ENCODE results near the gene KCNAB1.

Gene KCNAB1

GRCh38 chr3:156518726-156519125, 398.3 kb downstream of the KCNAB1 start:
- in situ Hi-C loops (cut with HindIII; ENCODE audit: low pct_ligation_motif_present, low pct_unique_long_range_greater_than_20kb, low sequenced_read_pairs): no loop called here
- no peak for DNase-seq

DNA sequence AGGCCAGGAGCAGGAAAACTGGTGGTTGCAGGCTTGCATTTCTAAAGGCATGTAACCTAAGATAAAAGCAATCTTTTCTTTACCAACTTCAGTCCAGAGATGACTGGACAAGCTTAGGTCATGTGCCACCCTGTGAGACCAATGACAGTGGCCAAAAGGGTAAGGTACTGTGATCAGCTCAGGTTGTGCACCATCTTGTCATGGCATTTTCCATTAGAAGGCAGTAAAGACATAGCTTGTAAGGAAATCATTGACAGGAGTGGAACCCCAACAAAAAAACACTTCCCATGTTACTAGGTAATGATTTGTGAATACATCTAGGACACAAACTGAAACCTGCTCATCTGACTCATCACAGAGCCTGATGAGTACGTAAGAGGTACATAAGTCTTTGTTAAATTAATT, 399.4 kb downstream of the KCNAB1 start:
- peak; percentile 44 for DNase-seq
- in situ Hi-C loops (cut with HindIII; ENCODE audit: low pct_ligation_motif_present, low pct_unique_long_range_greater_than_20kb, low sequenced_read_pairs): no loop called here

GRCh38 chr3:156522673-156523072, 402.3 kb downstream of the KCNAB1 start:
- in situ Hi-C loops (cut with HindIII; ENCODE audit: low pct_ligation_motif_present, low pct_unique_long_range_greater_than_20kb, low sequenced_read_pairs): no loop called here
- no peak for DNase-seq

- in situ Hi-C loops (cut with HindIII; ENCODE audit: low pct_ligation_motif_present, low pct_unique_long_range_greater_than_20kb, low sequenced_read_pairs): no loop called here
- no peak for DNase-seq
Measured at GRCh38 chr3:156525808-156526207, 405.4 kb downstream of the KCNAB1 start.

DNA sequence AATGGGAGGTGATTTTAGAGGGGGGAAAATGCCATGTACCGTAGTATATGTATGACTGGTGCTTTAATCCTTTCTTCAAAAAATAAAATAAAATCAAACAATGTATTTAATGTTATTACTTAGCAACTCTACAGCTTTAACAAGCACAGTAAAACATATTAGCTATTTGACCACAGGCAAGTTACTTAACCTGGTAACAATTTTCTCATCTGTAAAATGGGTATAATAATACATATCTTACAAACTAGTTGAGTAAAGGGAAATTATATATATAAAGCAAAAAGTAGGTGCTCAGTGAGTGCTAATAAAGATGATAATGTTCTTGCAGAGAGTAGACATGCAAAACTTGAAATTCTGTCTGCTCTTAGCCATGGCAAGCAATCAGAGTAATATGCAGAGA, 406.7 kb downstream of the KCNAB1 start:
- in situ Hi-C loops (cut with HindIII; ENCODE audit: low pct_ligation_motif_present, low pct_unique_long_range_greater_than_20kb, low sequenced_read_pairs): no loop called here

DNA sequence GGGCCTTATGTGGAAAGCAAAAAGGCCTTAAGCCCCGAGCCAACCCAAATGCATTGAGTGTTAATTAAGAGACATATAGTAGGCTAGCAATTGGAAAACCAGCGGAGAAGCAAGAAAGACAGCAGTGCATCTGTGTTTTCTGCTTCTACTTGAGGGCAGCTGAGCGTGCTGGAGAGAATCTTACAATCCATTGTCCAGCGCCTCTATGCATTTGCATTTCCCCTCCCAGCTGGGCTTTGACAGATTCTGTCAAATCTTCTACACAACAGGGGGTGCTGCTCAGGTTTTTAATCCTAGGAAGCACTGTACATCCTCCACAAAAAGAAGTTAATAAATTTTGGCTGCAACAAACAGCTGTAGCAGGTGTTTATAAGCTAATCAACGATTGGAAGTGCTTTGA, 410.6 kb downstream of the KCNAB1 start:
- in situ Hi-C loops (cut with HindIII; ENCODE audit: low pct_ligation_motif_present, low pct_unique_long_range_greater_than_20kb, low sequenced_read_pairs): no loop called here
- DNase-seq: no peak

More for the DNA sequence above, 406.7 kb downstream of the KCNAB1 start:
- DNase-seq: no peak

- in situ Hi-C loops (cut with HindIII; ENCODE audit: low pct_ligation_motif_present, low pct_unique_long_range_greater_than_20kb, low sequenced_read_pairs): no loop called here
- no peak for DNase-seq
Measured at GRCh38 chr3:156532730-156533129, 412.4 kb downstream of the KCNAB1 start.

DNA sequence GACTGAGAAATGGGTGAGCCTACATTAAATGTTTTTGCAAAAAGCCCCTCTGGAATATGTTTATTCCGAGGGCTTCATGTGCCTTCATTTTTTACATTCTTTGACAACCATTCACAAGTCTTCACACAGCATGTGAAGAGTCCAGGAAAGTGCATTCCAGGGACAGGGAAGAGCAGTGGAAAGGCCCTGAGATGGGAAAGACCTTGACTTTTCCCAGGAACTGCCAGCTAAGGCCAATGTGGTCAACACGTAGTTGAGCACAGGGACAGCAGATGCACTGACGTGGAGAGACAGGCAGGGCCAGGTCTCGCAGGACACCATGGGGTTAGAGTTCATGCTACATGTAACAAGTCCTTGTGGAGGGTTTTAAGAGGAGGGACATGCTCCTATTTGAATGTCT, 412.8 kb downstream of the KCNAB1 start:
- in situ Hi-C loops (cut with HindIII; ENCODE audit: low pct_ligation_motif_present, low pct_unique_long_range_greater_than_20kb, low sequenced_read_pairs): no loop called here
- DNase-seq: no peak

- in situ Hi-C loops (cut with HindIII; ENCODE audit: low pct_ligation_motif_present, low pct_unique_long_range_greater_than_20kb, low sequenced_read_pairs): no loop called here
- DNase-seq: peak; percentile 97
Measured at GRCh38 chr3:156535162-156535627, 414.8 kb downstream of the KCNAB1 start.

DNA sequence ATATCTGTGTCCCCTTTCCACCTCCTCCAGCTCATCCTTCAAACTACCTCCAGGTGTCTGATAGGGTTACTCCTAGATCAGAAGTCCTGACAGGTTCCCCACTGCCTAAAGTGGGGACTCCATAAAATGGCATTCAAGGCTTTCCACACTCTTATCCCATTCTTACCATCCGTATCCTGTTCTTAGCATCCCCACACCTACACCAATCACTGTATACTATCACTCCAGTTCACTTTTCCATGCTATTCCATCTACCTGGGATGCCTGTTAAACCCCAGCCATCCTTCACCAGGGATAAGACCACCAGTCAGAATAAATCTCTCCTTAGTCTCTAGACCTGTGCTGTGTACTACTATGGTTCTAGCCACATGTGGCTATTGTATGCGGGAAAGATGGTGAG, 415.4 kb downstream of the KCNAB1 start:
- DNase-seq: no peak

GRCh38 chr3:156536524-156537316, 416.3 kb downstream of the KCNAB1 start:
- no peak for DNase-seq
- in situ Hi-C loops (cut with HindIII; ENCODE audit: low pct_ligation_motif_present, low pct_unique_long_range_greater_than_20kb, low sequenced_read_pairs): no loop called here

More for the DNA sequence above, 415.4 kb downstream of the KCNAB1 start:
- in situ Hi-C loops (cut with HindIII; ENCODE audit: low pct_ligation_motif_present, low pct_unique_long_range_greater_than_20kb, low sequenced_read_pairs): no loop called here

DNA sequence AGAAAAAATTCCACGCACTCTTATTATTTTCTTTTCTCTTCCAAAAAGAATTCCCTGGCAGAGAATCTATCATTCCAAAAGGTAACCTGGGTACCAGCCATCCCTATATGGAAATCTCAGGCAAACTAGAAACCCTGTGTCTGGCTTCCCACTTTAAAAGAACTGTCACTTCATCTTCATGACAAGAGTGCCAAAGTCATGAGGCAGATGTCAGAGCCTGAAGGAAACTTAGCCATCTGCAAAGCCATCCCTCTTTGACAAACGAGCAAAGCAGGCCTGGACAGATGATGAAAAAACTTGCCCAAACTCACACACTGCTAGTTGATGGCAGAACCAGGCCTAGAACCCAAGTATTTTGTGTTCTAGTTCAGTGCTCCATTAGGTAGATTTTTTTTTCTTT, 418.7 kb downstream of the KCNAB1 start:
- in situ Hi-C loops (cut with HindIII; ENCODE audit: low pct_ligation_motif_present, low pct_unique_long_range_greater_than_20kb, low sequenced_read_pairs): no loop called here
- no peak for DNase-seq

GRCh38 chr3:156539802-156540201, 419.4 kb downstream of the KCNAB1 start:
- in situ Hi-C loops (cut with HindIII; ENCODE audit: low pct_ligation_motif_present, low pct_unique_long_range_greater_than_20kb, low sequenced_read_pairs): no loop called here
- DNase-seq: no peak

GRCh38 chr3:156542101-156543042, 422.0 kb downstream of the KCNAB1 start:
- in situ Hi-C loops (cut with HindIII; ENCODE audit: low pct_ligation_motif_present, low pct_unique_long_range_greater_than_20kb, low sequenced_read_pairs): no loop called here
- DNase-seq: no peak

GRCh38 chr3:156543043-156543555, 422.7 kb downstream of the KCNAB1 start:
- in situ Hi-C loops (cut with HindIII; ENCODE audit: low pct_ligation_motif_present, low pct_unique_long_range_greater_than_20kb, low sequenced_read_pairs): no loop called here
- DNase-seq: no peak

GRCh38 chr3:156547637-156548036, 427.3 kb downstream of the KCNAB1 start:
- no peak for DNase-seq
- in situ Hi-C loops (cut with HindIII; ENCODE audit: low pct_ligation_motif_present, low pct_unique_long_range_greater_than_20kb, low sequenced_read_pairs): no loop called here

DNA sequence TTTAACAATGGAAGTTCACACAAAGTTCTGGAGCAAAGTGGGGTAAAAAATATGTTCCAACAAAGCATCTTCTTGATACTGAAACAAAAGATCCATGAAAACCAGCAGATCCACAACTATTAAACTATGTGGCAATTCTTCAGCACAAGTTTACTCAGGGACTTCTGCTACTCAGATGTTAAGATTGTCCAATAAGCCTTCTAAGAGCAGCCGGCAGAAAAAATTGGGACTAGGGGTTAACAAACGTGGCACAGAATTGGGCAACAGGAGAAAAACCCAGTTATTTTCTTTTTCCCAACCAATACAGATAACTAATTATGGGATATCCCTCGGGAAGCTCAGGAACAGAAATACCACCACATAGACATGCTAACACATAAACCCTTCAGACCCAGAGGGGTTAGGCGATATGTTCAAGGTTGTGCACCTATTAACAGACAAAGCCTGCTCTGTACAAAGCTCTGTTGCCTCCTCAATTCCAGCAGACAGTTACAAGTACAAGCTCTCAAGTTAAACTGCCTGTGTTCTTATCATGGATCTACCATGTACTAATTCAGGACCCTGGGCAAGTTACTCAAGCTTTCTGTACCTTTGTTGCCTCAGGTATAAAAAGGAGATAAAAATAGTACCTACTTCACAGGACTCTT, 427.8 kb downstream of the KCNAB1 start:
- DNase-seq: no peak
- in situ Hi-C loops (cut with HindIII; ENCODE audit: low pct_ligation_motif_present, low pct_unique_long_range_greater_than_20kb, low sequenced_read_pairs): no loop called here

GRCh38 chr3:156548902-156549301, 428.5 kb downstream of the KCNAB1 start:
- in situ Hi-C loops (cut with HindIII; ENCODE audit: low pct_ligation_motif_present, low pct_unique_long_range_greater_than_20kb, low sequenced_read_pairs): no loop called here
- DNase-seq: no peak

- in situ Hi-C loops (cut with HindIII; ENCODE audit: low pct_ligation_motif_present, low pct_unique_long_range_greater_than_20kb, low sequenced_read_pairs): no loop called here
- no peak for DNase-seq
Measured at GRCh38 chr3:156551261-156551660, 430.9 kb downstream of the KCNAB1 start.
